ENCODE data around the gene PRR5L. TPM values are rescaled to one million over a fixed set of nuclear protein-coding genes. Genes with fewer than 3 reads are reported as not detected.

The PRR5L gene
- total RNA-seq, 1 donor from 2014 or later, result 1.5 TPM

- DNase-seq (no peak), ATAC-seq (ENCODE audit: poor library complexity) (no peak)
- intact Hi-C loops (cut with DNase I), result no loop called here
Observed at GRCh38 chr11:36405585-36406367, 109.7 kb downstream of the PRR5L start.

GRCh38 chr11:36407356-36407755, 111.3 kb downstream of the PRR5L start:
- intact Hi-C loops (cut with DNase I), result no loop called here
- ATAC-seq (ENCODE audit: poor library complexity), result no peak
- no peak for DNase-seq

- intact Hi-C loops (cut with DNase I), result no loop called here
- no peak for DNase-seq
- ATAC-seq (ENCODE audit: poor library complexity), result peak; percentile 81
Observed at GRCh38 chr11:36408498-36409136, 112.5 kb downstream of the PRR5L start.

- ATAC-seq (ENCODE audit: poor library complexity) (no peak), DNase-seq (no peak)
- intact Hi-C loops (cut with DNase I), result no loop called here
Observed at GRCh38 chr11:36409152-36409816, 113.2 kb downstream of the PRR5L start.

- DNase-seq, result peak; percentile 60
- peak; percentile 60 for ATAC-seq (ENCODE audit: poor library complexity)
- intact Hi-C loops (cut with DNase I), result no loop called here
Observed at GRCh38 chr11:36411202-36411640, 115.1 kb downstream of the PRR5L start.

- DNase-seq, result no peak
- ATAC-seq (ENCODE audit: poor library complexity), result no peak
- intact Hi-C loops (cut with DNase I), result no loop called here
Observed at GRCh38 chr11:36412781-36413383, 116.8 kb downstream of the PRR5L start.

GRCh38 chr11:36417154-36417553, 121.1 kb downstream of the PRR5L start:
- intact Hi-C loops (cut with DNase I), result no loop called here
- DNase-seq (no peak), ATAC-seq (ENCODE audit: poor library complexity) (no peak)

- no peak for ATAC-seq (ENCODE audit: poor library complexity)
- DNase-seq, result no peak
- intact Hi-C loops (cut with DNase I), result no loop called here
Observed at GRCh38 chr11:36419791-36420424, 123.8 kb downstream of the PRR5L start.

GRCh38 chr11:36421546-36422155, 125.6 kb downstream of the PRR5L start:
- ATAC-seq (ENCODE audit: poor library complexity) (no peak), DNase-seq (no peak)
- intact Hi-C loops (cut with DNase I), result no loop called here

GRCh38 chr11:36425561-36426081, 129.5 kb downstream of the PRR5L start:
- no peak for ATAC-seq (ENCODE audit: poor library complexity)
- DNase-seq, result no peak
- intact Hi-C loops (cut with DNase I), result no loop called here

GRCh38 chr11:36426226-36426848, 130.2 kb downstream of the PRR5L start:
- DNase-seq (no peak), ATAC-seq (ENCODE audit: poor library complexity) (no peak)
- intact Hi-C loops (cut with DNase I), result no loop called here

- intact Hi-C loops (cut with DNase I), result no loop called here
- peak; percentile 53 for ATAC-seq (ENCODE audit: poor library complexity)
- DNase-seq, result no peak
Observed at GRCh38 chr11:36427079-36427478, 131.0 kb downstream of the PRR5L start.

GRCh38 chr11:36427876-36428275, 131.8 kb downstream of the PRR5L start:
- intact Hi-C loops (cut with DNase I), result no loop called here
- DNase-seq, result no peak
- ATAC-seq (ENCODE audit: poor library complexity), result no peak

GRCh38 chr11:36431429-36432092, 135.5 kb downstream of the PRR5L start:
- intact Hi-C loops (cut with DNase I), result no loop called here
- DNase-seq (peak; percentile 57), ATAC-seq (ENCODE audit: poor library complexity) (peak; percentile 80)

- intact Hi-C loops (cut with DNase I), result no loop called here
- ATAC-seq (ENCODE audit: poor library complexity) (no peak), DNase-seq (no peak)
Observed at GRCh38 chr11:36432093-36432469, 136.0 kb downstream of the PRR5L start.

- intact Hi-C loops (cut with DNase I), result no loop called here
- no peak for ATAC-seq (ENCODE audit: poor library complexity)
- DNase-seq, result no peak
Observed at GRCh38 chr11:36432738-36433137, 136.7 kb downstream of the PRR5L start.

- intact Hi-C loops (cut with DNase I), result no loop called here
- ATAC-seq (ENCODE audit: poor library complexity) (no peak), DNase-seq (no peak)
Observed at GRCh38 chr11:36436064-36436463, 140.0 kb downstream of the PRR5L start.

Measured in Right ventricle myocardium superior (tissue), 1 donor.